BLaER1 treated with 17β-estradiol and CSF1 and Interleukin-3, amounts not matched to agents 10 nM and 100 nM (cell line): ENCODE results near the gene GRHL1.

Source experiments
- H3K27ac ChIP-seq, 11 experiments: shearing (Covaris generic); formaldehyde crosslinking; 2 replicates each; pipeline ENCODE4 v1.8.1; 2022
- H3K27me3 ChIP-seq, 11 experiments: shearing (Covaris generic); formaldehyde crosslinking; 2 replicates each; pipeline ENCODE4 v1.8.1; 2022
- H3K36me3 ChIP-seq, 11 experiments: shearing (Covaris generic); formaldehyde crosslinking; 2 replicates each; pipeline ENCODE4 v1.8.1; 2022
- H3K4me1 ChIP-seq, 10 experiments: shearing (Covaris generic); formaldehyde crosslinking; 2 replicates each; pipeline ENCODE4 v1.8.1; 2022
- H3K4me2 ChIP-seq, 11 experiments: shearing (Covaris generic); formaldehyde crosslinking; 2 replicates each; pipeline ENCODE4 v1.8.1; 2022
- H3K4me3 ChIP-seq, 10 experiments: shearing (Covaris generic); formaldehyde crosslinking; 2 replicates each; pipeline ENCODE4 v1.8.1; 2022
- H3K9ac ChIP-seq, 11 experiments: shearing (Covaris generic); formaldehyde crosslinking; 2 replicates each; pipeline ENCODE4 v1.8.1; 2022
- H3K9me3 ChIP-seq, 11 experiments: shearing (Covaris generic); formaldehyde crosslinking; replicated peaks in 1 of 11; 2 replicates each; pipeline ENCODE4 v1.8.1; 2022
- H4K20me1 ChIP-seq, 11 experiments: shearing (Covaris generic); formaldehyde crosslinking; 2 replicates each; pipeline ENCODE4 v1.8.1; 2022
- Cebpa-rat ChIP-seq, 11 experiments: shearing (Covaris generic); IDR thresholded peaks; 2 replicates each; pipeline ENCODE4 v1.8.1; 2022

GRHL1 gene

DNA sequence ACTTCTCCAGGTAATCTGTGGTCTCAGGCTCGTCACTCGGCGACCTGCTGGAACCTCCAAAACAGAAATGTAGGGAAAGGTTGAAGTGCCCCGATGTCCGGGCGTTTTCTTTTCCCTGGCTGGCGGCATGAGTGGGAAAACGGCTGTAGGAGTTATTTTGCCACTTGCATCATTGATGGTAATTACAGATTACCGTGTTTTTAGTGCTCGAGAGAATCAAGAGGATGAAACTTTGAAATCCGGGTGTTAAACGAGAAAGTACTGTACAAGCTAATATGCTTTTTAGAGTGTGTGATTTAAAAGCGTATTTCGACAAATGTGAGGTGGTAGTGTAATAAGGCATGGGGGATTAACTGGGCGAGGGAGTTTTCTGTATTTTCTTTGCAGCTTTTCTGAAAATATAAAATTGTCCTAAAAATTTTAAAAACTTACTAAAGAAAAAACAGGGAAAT, 819 bp downstream of the GRHL1 start:
- Histone ChIP-seq H3K27me3 (peaks cover 33 to 52% (median 47%) of the 10 kb centered on the region in 11 experiments), H3K4me1 (peaks cover 5 to 18% (median 14%) of the 10 kb centered on the region in 10 experiments; a peak in 16 of 20 replicates), H4K20me1 (peaks cover 0 to 4% (median 0%) of the 10 kb centered on the region in 11 experiments; a peak in 1 of 22 replicates), H3K36me3 (no peaks in the 10 kb centered on the region), H3K27ac (no peak overlapping the region), H3K4me2 (peak overlapping the region; percentile 89 to 99 (median 96)), H3K9ac (peak overlapping the region in 8 of 11 experiments; percentile 71 to 76 (median 74); a peak in 10 of 22 replicates), H3K4me3 (peak overlapping the region; percentile 65 to 82 (median 74)), H3K9me3 (no peaks in the 10 kb centered on the region)
- TF ChIP-seq Cebpa-rat (IDR thresholded peaks at IDR 0.05) = no peak

DNA sequence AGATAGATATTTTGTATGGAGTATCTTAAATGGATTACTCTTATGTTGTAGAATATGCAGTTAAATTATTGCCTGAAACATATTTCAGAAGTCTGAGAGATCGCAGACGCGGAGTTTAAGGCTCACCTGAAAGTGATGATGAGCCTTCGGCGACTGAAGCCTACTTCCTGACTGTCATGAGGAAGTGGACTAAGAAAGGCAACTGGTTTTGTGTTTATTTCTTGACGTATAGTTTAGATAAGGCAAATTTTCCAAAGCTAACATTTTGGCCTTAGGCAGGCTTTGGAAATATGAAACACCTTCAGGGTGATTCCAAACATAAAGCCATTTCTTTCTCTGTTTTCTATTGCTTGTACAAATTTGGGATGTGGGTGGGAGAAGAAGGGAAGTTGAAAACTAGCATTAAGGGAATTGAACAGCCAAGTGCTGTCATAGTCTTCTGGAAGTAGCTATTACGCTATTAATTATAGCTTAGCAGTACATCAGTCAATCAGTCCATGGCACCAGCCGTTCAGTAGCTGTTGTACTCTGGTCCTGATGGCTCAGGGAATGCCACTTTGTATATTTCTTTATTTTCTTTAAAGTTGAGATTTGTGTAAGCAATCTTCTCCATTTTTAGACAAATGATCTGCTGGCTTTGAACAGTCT, 1.5 kb downstream of the GRHL1 start:
- no peak overlapping the region for H3K9ac ChIP-seq
- H3K9me3 ChIP-seq = no peaks in the 10 kb centered on the region
- H3K4me2 ChIP-seq = peak overlapping the region in 2 of 11 experiments; percentile 12 to 23; a peak in 2 of 22 replicates
- H3K4me1 ChIP-seq = peaks cover 5 to 18% (median 14%) of the 10 kb centered on the region in 10 experiments; a peak in 16 of 20 replicates
- TF ChIP-seq Cebpa-rat (IDR thresholded peaks at IDR 0.05) = no peak
- peaks cover 0 to 4% (median 0%) of the 10 kb centered on the region in 11 experiments; a peak in 1 of 22 replicates for H4K20me1 ChIP-seq
- H3K4me3 ChIP-seq = no peak overlapping the region
- no peak overlapping the region for H3K27ac ChIP-seq
- no peaks in the 10 kb centered on the region for H3K36me3 ChIP-seq
- peaks cover 33 to 52% (median 47%) of the 10 kb centered on the region in 11 experiments for H3K27me3 ChIP-seq

DNA sequence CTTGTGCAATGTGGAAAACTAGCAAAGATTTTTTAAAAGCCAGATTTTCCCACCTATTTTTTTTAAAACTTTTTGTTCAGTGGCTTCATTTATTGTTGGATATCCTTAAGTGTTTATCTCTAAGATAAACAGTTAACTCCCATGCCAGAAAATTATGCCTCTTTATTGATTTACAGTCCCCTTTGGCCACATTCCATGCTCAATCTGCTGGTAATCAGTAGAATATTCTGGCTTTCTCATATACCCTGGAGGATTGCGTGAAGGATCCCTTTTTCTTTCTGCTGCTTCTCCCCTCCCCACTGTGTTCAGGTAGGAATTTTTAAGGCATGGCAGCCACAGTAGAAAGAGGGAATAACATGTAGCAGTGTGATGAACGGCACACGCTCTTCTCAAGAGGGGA, 2.6 kb downstream of the GRHL1 start:
- H3K9me3 ChIP-seq = no peaks in the 10 kb centered on the region

DNA sequence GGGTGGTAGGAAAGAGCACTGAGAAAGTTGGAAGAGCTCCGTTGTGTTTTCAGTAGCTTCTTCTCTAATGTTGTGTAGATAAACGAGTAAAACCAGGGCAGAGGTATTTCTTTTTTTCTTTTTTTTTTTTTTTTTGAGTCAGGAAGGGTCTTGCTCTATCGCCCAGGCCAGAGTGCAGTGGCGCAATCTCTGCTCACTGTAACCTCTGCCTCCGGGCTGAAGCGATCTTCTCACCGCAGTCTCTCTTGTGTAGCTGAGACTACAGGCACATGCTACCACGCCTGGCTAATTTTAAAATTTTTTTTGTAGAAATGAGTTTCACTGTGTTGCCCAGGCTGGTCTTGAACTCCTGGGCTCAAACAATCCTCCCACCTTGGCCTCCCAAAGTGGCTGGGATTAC, 6.6 kb downstream of the GRHL1 start:
- Histone ChIP-seq H3K9me3 (no peaks in the 10 kb centered on the region), H3K27me3 (peaks cover 6 to 21% (median 19%) of the 10 kb centered on the region in 11 experiments), H3K4me3 (no peak overlapping the region), H3K36me3 (no peaks in the 10 kb centered on the region), H4K20me1 (no peaks in the 10 kb centered on the region), H3K9ac (no peak overlapping the region), H3K4me1 (peaks cover 0 to 8% (median 5%) of the 10 kb centered on the region in 10 experiments; a peak in 11 of 20 replicates), H3K4me2 (peak overlapping the region in 2 of 11 experiments; percentile 4; a peak in 2 of 22 replicates), H3K27ac (no peak overlapping the region)
- peak in 1 of 11 experiments; percentile 48; a peak in 1 of 22 replicates for TF ChIP-seq Cebpa-rat (IDR thresholded peaks at IDR 0.05)

More for the DNA sequence above, 2.6 kb downstream of the GRHL1 start:
- H3K27ac ChIP-seq = no peak overlapping the region
- no peak overlapping the region for H3K4me3 ChIP-seq
- no peaks in the 10 kb centered on the region for H3K36me3 ChIP-seq
- TF ChIP-seq Cebpa-rat (IDR thresholded peaks at IDR 0.05) = no peak
- H3K27me3 ChIP-seq = peaks cover 33 to 52% (median 47%) of the 10 kb centered on the region in 11 experiments
- H3K9ac ChIP-seq = no peak overlapping the region
- peaks cover 0 to 4% (median 0%) of the 10 kb centered on the region in 11 experiments; a peak in 1 of 22 replicates for H4K20me1 ChIP-seq
- H3K4me2 ChIP-seq = no peak overlapping the region
- H3K4me1 ChIP-seq = peaks cover 5 to 18% (median 14%) of the 10 kb centered on the region in 10 experiments; a peak in 16 of 20 replicates

DNA sequence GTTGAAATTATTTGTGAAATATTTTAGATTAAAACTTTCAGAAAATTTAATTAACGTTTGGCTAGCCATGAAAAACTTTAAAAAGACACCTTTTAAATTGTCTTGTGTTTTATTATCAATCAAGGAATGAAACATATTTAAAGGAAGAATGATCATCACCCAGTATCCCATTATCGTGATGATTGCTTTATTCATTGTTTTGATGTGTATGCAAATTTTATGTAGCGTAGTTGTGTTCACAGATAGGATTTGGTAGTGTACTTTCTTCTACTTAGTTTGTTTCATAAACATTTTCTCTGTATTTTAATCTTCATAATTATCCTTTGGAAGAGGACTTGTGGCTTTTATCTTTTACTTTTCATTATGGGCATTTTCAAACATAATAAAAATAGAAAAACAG, 7.8 kb downstream of the GRHL1 start:
- Histone ChIP-seq H3K9me3 (no peaks in the 10 kb centered on the region), H3K36me3 (no peaks in the 10 kb centered on the region)
- no peak for TF ChIP-seq Cebpa-rat (IDR thresholded peaks at IDR 0.05)

DNA sequence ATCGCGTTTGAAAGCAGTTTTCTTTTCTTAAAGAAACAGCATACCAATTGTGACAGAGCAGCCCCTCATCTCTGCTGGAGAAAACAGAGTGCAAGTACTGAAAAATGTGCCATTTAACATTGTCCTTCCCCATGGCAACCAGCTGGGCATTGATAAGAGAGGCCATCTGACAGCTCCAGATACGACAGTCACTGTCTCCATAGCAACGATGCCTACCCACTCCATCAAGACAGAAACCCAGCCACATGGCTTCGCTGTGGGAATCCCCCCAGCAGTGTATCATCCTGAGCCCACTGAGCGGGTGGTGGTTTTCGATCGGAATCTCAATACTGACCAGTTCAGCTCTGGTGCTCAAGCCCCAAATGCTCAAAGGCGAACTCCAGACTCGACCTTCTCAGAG, 9.5 kb downstream of the GRHL1 start:
- Histone ChIP-seq H4K20me1 (no peaks in the 10 kb centered on the region), H3K9me3 (no peaks in the 10 kb centered on the region), H3K27ac (no peak overlapping the region), H3K27me3 (no peaks in the 10 kb centered on the region), H3K4me1 (peaks cover 0 to 8% (median 5%) of the 10 kb centered on the region in 10 experiments; a peak in 9 of 20 replicates), H3K4me2 (no peak overlapping the region), H3K36me3 (no peaks in the 10 kb centered on the region), H3K9ac (no peak overlapping the region), H3K4me3 (no peak overlapping the region)
- no peak for TF ChIP-seq Cebpa-rat (IDR thresholded peaks at IDR 0.05)

More for the DNA sequence above, 7.8 kb downstream of the GRHL1 start:
- Histone ChIP-seq H3K4me2 (no peak overlapping the region), H3K4me3 (no peak overlapping the region), H4K20me1 (no peaks in the 10 kb centered on the region), H3K9ac (no peak overlapping the region), H3K4me1 (peaks cover 0 to 8% (median 5%) of the 10 kb centered on the region in 10 experiments; a peak in 9 of 20 replicates), H3K27me3 (peaks cover 0 to 9% (median 7%) of the 10 kb centered on the region in 11 experiments; a peak in 20 of 22 replicates), H3K27ac (no peak overlapping the region)

DNA sequence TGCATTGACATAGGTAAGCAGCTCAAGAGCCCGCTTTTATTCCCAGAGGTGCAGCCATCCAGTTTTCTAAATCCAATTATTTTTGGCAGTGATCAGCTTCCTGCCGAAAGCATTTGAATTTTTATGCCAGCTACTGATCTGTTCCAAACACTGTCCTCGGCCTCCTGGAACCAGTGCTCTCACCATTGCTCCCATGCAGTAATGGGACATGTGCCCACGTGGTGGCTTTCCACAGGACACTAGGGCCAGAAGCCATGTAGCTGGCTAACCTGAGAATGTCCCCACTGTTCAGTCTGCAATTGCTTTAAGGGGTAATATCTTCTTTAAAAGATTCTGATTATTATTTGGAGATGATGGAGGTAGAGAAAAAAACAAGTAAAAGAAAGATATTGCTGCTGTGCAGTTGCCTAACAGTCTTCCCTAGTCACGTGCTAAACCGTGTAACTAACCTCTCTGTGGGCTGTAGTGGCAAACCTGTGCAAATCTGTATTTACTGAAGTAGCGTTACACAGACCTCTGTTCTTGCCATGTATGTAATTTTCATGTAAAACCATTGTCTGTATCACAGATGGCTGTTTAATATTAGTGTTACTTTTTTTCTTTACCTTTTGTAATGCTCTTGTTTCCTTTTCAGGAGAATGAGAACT, 13.0 kb downstream of the GRHL1 start:
- Histone ChIP-seq H3K27ac (no peak overlapping the region), H3K4me2 (no peak overlapping the region), H3K27me3 (no peaks in the 10 kb centered on the region), H3K9me3 (no peaks in the 10 kb centered on the region), H3K36me3 (no peaks in the 10 kb centered on the region), H3K4me1 (peaks cover 0 to 19% (median 0%) of the 10 kb centered on the region in 10 experiments; a peak in 4 of 20 replicates), H4K20me1 (no peaks in the 10 kb centered on the region), H3K4me3 (no peak overlapping the region), H3K9ac (no peak overlapping the region)
- TF ChIP-seq Cebpa-rat (IDR thresholded peaks at IDR 0.05) = no peak

DNA sequence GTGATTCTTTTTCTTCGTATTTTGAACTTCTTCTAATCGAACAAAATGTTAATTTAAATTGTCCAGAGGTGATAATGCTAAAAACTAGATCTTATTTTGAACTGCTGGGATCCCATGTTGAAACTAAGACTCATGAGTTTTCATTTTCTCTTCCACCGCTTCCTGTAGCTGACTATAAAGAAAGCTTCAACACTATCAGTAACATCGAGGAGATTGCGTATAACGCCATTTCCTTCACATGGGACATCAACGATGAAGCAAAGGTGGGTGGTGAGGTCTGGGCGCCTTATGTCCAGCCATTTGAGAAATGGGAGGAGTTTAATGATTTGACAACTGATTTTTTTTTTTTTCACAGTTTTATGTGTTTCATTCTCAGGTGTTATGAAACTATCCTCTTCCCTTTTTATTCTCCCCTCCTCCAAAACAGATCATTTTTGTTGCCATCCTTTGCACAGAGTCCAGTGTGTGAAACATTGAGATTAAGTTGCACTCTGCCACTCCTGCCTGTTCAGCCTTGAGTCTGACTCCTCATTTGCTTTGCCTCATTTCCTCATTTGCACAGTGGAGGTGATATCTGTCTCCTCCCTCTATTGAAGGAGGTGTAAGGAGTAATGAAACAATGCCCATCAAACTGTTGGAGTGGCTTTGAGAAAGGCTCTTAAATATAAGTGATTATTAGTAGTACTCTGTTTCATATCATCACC, 13.8 kb downstream of the GRHL1 start:
- Histone ChIP-seq H3K36me3 (no peaks in the 10 kb centered on the region), H4K20me1 (no peaks in the 10 kb centered on the region), H3K9me3 (no peaks in the 10 kb centered on the region), H3K4me2 (no peak overlapping the region), H3K4me1 (peaks cover 0 to 19% (median 0%) of the 10 kb centered on the region in 10 experiments; a peak in 4 of 20 replicates), H3K27ac (no peak overlapping the region), H3K9ac (no peak overlapping the region), H3K4me3 (no peak overlapping the region), H3K27me3 (no peaks in the 10 kb centered on the region)
- TF ChIP-seq Cebpa-rat (IDR thresholded peaks at IDR 0.05) = no peak
